Spinal cord (tissue), 10 donors: ENCODE data around the gene PICK1. TPM values are rescaled to one million over a fixed set of nuclear protein-coding genes. Genes with fewer than 3 reads are reported as not detected.

ENCODE experiments used
- DNase-seq, 6 donors: peaks; one replicate each; pipeline versions ENCODE4 v3.0.0 to v3.0.0-alpha.2; 2013 to 2015; ENCODE audit warnings: low spot score in 6 of 6, low read depth in 4 of 6
- H3K27ac ChIP-seq: one replicate; pipeline ENCODE4 v1.5.1; 2013; ENCODE audit warnings: low read depth, low read length, control low read depth
- H3K27me3 ChIP-seq: one replicate; pipeline ENCODE4 v1.6.1; 2013; ENCODE audit warnings: low read length; ENCODE audit not compliant: control insufficient read depth, insufficient read depth
- H3K36me3 ChIP-seq: one replicate; pipeline ENCODE4 v1.6.1; 2013; ENCODE audit warnings: low read length; ENCODE audit not compliant: control insufficient read depth, insufficient read depth
- H3K4me1 ChIP-seq: one replicate; pipeline ENCODE4 v1.6.1; 2013; ENCODE audit warnings: low read length; ENCODE audit not compliant: control insufficient read depth, insufficient read depth
- H3K4me3 ChIP-seq: one replicate; pipeline ENCODE4 v1.5.1; 2013; ENCODE audit warnings: low read depth, low read length, control low read depth
- H3K9me3 ChIP-seq: one replicate; pipeline ENCODE4 v1.6.1; 2013; ENCODE audit warnings: low read length; ENCODE audit not compliant: control insufficient read depth, insufficient read depth
- WGBS: methylation state at CpG from one replicate; pipeline ENCODE4 v1.1.5; 2013; ENCODE audit warnings: missing lambda C conversion rate; ENCODE audit not compliant: insufficient coverage; 5-methylcytosine and 5-hydroxymethylcytosine counted together
- polyA plus RNA-seq, 2 donors: library from polyadenylated mRNA; unstranded; fragments of 120-200 nt; gene quantifications; one replicate each; pipeline ENCODE4 v1.2.1, GENCODE V29; 2013; ENCODE audit not compliant: insufficient read length in 2 of 2
- total RNA-seq, 2 donors: library from RNA; depleted of rRNA in 1 of 2; stranded (reverse); fragments of 120-200 nt in 1 of 2; fragments of >200 nt in 1 of 2; gene quantifications; one replicate each; pipeline versions ENCODE4 v1.2.3 to v1.2.4, GENCODE V29; 2013 to 2014
- donor health status: healthy.

The PICK1 gene
- total and polyA plus RNA-seq, 4 donors, result 21.7 to 48.6 (median 34.9) TPM

- DNase-seq, result no peak
Observed at GRCh38 chr22:38030311-38031133, 26.7 kb upstream of the PICK1 start.

DNA sequence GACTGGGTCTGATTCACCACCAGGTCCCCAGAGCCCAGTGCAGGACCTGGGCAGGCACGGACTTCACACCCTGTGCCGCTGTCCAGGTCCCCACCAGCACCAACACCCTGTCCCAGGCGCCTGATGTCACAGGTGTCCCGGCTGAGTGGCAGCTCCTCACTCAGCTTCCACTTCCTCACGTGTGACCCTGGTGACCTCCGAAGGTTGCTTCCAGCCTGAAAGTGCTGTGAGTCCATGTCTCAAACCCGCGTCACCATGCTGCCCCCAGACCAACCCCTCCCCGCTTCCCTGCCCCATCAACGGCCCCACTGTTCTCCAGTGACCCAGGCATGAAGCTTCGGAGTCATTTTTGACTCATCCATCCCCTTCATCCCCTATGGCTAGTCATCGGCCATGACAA is 25.7 kb upstream of the PICK1 start:
- Histone ChIP-seq H3K9me3 (no peaks in the 10 kb centered on the region), H3K27me3 (no peaks in the 10 kb centered on the region), H3K4me3 (no peak overlapping the region), H3K4me1 (peaks cover 97% of the 10 kb centered on the region), H3K27ac (peak overlapping the region; percentile 92), H3K36me3 (peaks cover 19% of the 10 kb centered on the region)
- 81% methylated on average over 12 of the region's 12 CpGs for WGBS
- DNase-seq, result no peak

More at GRCh38 chr22:38030311-38031133, 26.7 kb upstream of the PICK1 start:
- Histone ChIP-seq H3K4me3 (no peak overlapping the region), H3K36me3 (peaks cover 21% of the 10 kb centered on the region), H3K27me3 (no peaks in the 10 kb centered on the region), H3K9me3 (no peaks in the 10 kb centered on the region), H3K4me1 (peaks cover 97% of the 10 kb centered on the region), H3K27ac (peak overlapping the region; percentile 22)
- 67% methylated on average over 11 of the region's 16 CpGs for WGBS

DNA sequence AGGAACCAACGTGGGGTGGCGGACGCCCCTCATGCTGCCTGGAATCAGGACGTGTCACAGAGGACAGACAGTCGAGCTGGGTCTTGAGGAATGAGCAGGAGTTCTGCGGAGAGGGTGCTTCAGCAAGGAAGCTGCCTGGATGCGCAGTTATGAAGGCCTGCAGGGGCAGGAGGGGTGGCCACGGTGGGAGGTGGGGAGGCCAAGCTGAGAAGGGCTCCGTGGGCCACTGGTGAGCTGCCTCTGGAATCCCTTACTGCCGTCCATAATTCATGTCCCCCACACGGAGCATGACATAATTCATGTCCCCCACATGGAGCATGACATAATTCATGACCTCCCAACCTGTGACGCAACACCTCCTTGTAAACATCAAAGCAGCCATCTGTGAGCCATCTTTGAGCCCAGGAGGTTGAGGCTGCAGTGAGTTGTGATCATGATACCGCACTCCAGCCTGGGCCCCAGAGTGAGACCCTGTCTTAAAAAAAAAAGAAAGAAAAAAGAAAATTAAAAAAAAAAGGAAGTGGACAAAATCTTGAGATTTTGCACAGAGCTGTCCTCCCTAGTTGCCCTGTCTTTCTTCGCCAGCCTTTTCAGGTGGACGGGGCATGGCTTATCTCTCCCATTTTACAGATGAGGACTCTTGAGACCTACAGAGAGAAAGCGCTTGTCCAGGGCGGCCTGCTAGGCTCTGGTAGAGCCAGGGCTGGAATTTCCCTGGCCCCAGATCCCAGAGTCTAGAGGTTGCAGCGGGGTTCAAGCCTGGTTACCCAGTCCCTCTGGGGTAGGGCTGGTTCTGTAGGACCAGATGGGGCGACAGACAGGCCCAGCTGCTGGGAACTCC is 24.3 kb upstream of the PICK1 start:
- WGBS, result 90% methylated on average over 14 of the region's 19 CpGs
- Histone ChIP-seq H3K4me3 (no peak overlapping the region), H3K27me3 (no peaks in the 10 kb centered on the region), H3K4me1 (peaks cover 94% of the 10 kb centered on the region), H3K27ac (peak overlapping the region; percentile 92), H3K36me3 (peaks cover 16% of the 10 kb centered on the region), H3K9me3 (no peaks in the 10 kb centered on the region)
- peak in 1 of 6 donors; percentile 50 for DNase-seq

GRCh38 chr22:38033522-38034277 is 23.5 kb upstream of the PICK1 start:
- no peak overlapping the region for H3K4me3 ChIP-seq
- peaks cover 17% of the 10 kb centered on the region for H3K36me3 ChIP-seq
- DNase-seq, result peak in 2 of 6 donors; percentile 37 to 84
- H3K9me3 ChIP-seq, result no peaks in the 10 kb centered on the region
- peak overlapping the region; percentile 92 for H3K27ac ChIP-seq
- no peaks in the 10 kb centered on the region for H3K27me3 ChIP-seq
- peaks cover 91% of the 10 kb centered on the region for H3K4me1 ChIP-seq
- WGBS, result 38% methylated on average over 27 of the region's 27 CpGs

DNA sequence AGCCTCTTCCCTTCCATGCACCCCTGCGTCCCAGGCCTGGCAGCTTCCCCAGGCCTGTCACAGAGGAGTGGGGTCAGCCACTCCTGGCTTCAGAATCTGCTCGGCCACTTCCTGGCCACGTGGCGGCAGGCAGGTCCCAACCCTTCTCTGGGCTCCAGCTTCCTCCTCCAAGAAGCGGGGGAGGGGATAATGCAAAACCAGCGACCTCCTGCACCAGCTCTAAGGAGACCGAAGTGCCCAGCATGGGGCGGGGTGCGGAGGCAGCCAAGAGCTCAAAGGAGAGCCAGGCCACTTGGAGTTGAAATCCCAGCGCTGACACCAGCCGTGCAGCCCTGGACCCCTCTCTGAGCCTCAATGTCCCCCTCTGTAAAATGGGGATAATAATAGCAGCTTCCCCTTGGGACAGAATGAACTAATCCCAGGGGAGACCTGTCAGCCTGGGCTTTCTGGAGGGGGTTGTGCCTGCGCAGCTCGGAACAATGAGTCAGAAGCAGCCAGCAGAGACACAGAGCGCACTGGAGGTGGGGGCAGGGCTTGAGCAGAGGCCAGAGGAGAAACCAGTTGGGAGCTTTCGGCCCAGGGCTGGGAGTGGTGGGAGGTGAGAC is 22.8 kb upstream of the PICK1 start:
- Histone ChIP-seq H3K4me3 (no peak overlapping the region), H3K9me3 (no peaks in the 10 kb centered on the region), H3K4me1 (peaks cover 93% of the 10 kb centered on the region), H3K27ac (peak overlapping the region; percentile 92), H3K27me3 (no peaks in the 10 kb centered on the region), H3K36me3 (peaks cover 17% of the 10 kb centered on the region)
- peak in 2 of 6 donors; percentile 29 to 83 for DNase-seq
- WGBS, result 36% methylated on average over 12 of the region's 15 CpGs

- H3K4me1 ChIP-seq, result peaks cover 93% of the 10 kb centered on the region
- no peaks in the 10 kb centered on the region for H3K9me3 ChIP-seq
- WGBS, result 75% methylated on average over 5 of the region's 11 CpGs
- no peak for DNase-seq
- no peak overlapping the region for H3K4me3 ChIP-seq
- no peaks in the 10 kb centered on the region for H3K27me3 ChIP-seq
- peak overlapping the region; percentile 92 for H3K27ac ChIP-seq
- H3K36me3 ChIP-seq, result peaks cover 20% of the 10 kb centered on the region
Observed at GRCh38 chr22:38034884-38035529, 22.2 kb upstream of the PICK1 start.

GRCh38 chr22:38035530-38035885 is 21.7 kb upstream of the PICK1 start:
- 72% methylated on average over 7 of the region's 9 CpGs for WGBS
- no peaks in the 10 kb centered on the region for H3K9me3 ChIP-seq
- no peak overlapping the region for H3K4me3 ChIP-seq
- H3K27ac ChIP-seq, result peak overlapping the region; percentile 92
- H3K36me3 ChIP-seq, result peaks cover 20% of the 10 kb centered on the region
- peaks cover 92% of the 10 kb centered on the region for H3K4me1 ChIP-seq
- H3K27me3 ChIP-seq, result no peaks in the 10 kb centered on the region
- no peak for DNase-seq

- no peak for DNase-seq
- Histone ChIP-seq H3K27ac (peak overlapping the region; percentile 64), H3K9me3 (no peaks in the 10 kb centered on the region), H3K4me1 (peaks cover 82% of the 10 kb centered on the region), H3K4me3 (no peak overlapping the region), H3K36me3 (peaks cover 20% of the 10 kb centered on the region), H3K27me3 (no peaks in the 10 kb centered on the region)
- WGBS, result 58% methylated on average over 9 of the region's 10 CpGs
Observed at GRCh38 chr22:38036392-38037062, 20.7 kb upstream of the PICK1 start.
